Activated T-helper 17 cell treated with anti-CD3 and anti-CD28 coated beads, Interleukin-2, amount 50 U/mL, for 72 hours (primary cell): ENCODE results near the gene SSBP4. TPM values are rescaled to one million over a fixed set of nuclear protein-coding genes. Genes with fewer than 3 reads are reported as not detected.

Experiments
- ATAC-seq: fragments of 150-1000 bp; cut with Tn5 transposase; replicated peaks from 2 replicates; pipeline ENCODE4 v1.10.0; 2021; ENCODE audit warnings: mild to moderate bottlenecking, moderate library complexity
- H3K27ac Mint-ChIP-seq: one replicate; pipeline ENCODE4 v1.8.0; 2022; ENCODE audit warnings: mixed read lengths
- H3K27me3 Mint-ChIP-seq: one replicate; pipeline ENCODE4 v1.8.0; 2022; ENCODE audit warnings: mixed read lengths
- H3K36me3 Mint-ChIP-seq: one replicate; pipeline ENCODE4 v1.8.0; 2022; ENCODE audit warnings: low read depth, mild to moderate bottlenecking, mixed read lengths
- H3K4me1 Mint-ChIP-seq: one replicate; pipeline ENCODE4 v1.8.0; 2022; ENCODE audit warnings: mixed read lengths
- H3K4me3 Mint-ChIP-seq: one replicate; pipeline ENCODE4 v1.8.0; 2022; ENCODE audit warnings: mild to moderate bottlenecking, mixed read lengths
- H3K9me3 Mint-ChIP-seq: one replicate; pipeline ENCODE4 v1.8.0; 2022; ENCODE audit warnings: mixed read lengths
- total RNA-seq, 2 donors: library from RNA; stranded (reverse); gene quantifications; one replicate each; pipeline ENCODE4 v1.2.3, GENCODE V29; 2022

SSBP4 gene
- total RNA-seq, 2 donors from 2014 or later = 73.8 to 169 TPM

- no peak overlapping the region for H3K4me3 Mint-ChIP-seq
- H3K9me3 Mint-ChIP-seq = no peaks in the 10 kb centered on the region
- H3K36me3 Mint-ChIP-seq = peaks cover 20% of the 10 kb centered on the region
- H3K4me1 Mint-ChIP-seq = peaks cover 5% of the 10 kb centered on the region
- no peak overlapping the region for H3K27ac Mint-ChIP-seq
- ATAC-seq = no peak
- H3K27me3 Mint-ChIP-seq = no peaks in the 10 kb centered on the region
Measured at GRCh38 chr19:18430417-18431144, 11.4 kb downstream of the SSBP4 start.

GRCh38 chr19:18431351-18432197 is 12.4 kb downstream of the SSBP4 start:
- no peak for ATAC-seq
- peaks cover 20% of the 10 kb centered on the region for H3K36me3 Mint-ChIP-seq
- H3K27ac Mint-ChIP-seq = no peak overlapping the region
- no peaks in the 10 kb centered on the region for H3K27me3 Mint-ChIP-seq
- H3K4me3 Mint-ChIP-seq = no peak overlapping the region
- no peaks in the 10 kb centered on the region for H3K9me3 Mint-ChIP-seq
- H3K4me1 Mint-ChIP-seq = no peaks in the 10 kb centered on the region

- no peaks in the 10 kb centered on the region for H3K27me3 Mint-ChIP-seq
- H3K36me3 Mint-ChIP-seq = peaks cover 20% of the 10 kb centered on the region
- no peaks in the 10 kb centered on the region for H3K4me1 Mint-ChIP-seq
- H3K4me3 Mint-ChIP-seq = peak overlapping the region; percentile 30
- ATAC-seq = no peak
- no peaks in the 10 kb centered on the region for H3K9me3 Mint-ChIP-seq
- H3K27ac Mint-ChIP-seq = no peak overlapping the region
Measured at GRCh38 chr19:18432275-18433014, 13.2 kb downstream of the SSBP4 start.

GRCh38 chr19:18433015-18433691 is 14.0 kb downstream of the SSBP4 start:
- Mint-ChIP-seq H3K27me3 (no peaks in the 10 kb centered on the region), H3K4me3 (peak overlapping the region; percentile 30), H3K36me3 (peaks cover 20% of the 10 kb centered on the region), H3K27ac (no peak overlapping the region), H3K4me1 (no peaks in the 10 kb centered on the region), H3K9me3 (no peaks in the 10 kb centered on the region)
- no peak for ATAC-seq

- no peaks in the 10 kb centered on the region for H3K9me3 Mint-ChIP-seq
- H3K4me1 Mint-ChIP-seq = no peaks in the 10 kb centered on the region
- no peak for ATAC-seq
- H3K27ac Mint-ChIP-seq = no peak overlapping the region
- peaks cover 20% of the 10 kb centered on the region for H3K36me3 Mint-ChIP-seq
- no peaks in the 10 kb centered on the region for H3K27me3 Mint-ChIP-seq
- peak overlapping the region; percentile 59 for H3K4me3 Mint-ChIP-seq
Measured at GRCh38 chr19:18433735-18434398, 14.7 kb downstream of the SSBP4 start.

- Mint-ChIP-seq H3K9me3 (no peaks in the 10 kb centered on the region), H3K36me3 (peaks cover 20% of the 10 kb centered on the region), H3K27me3 (no peaks in the 10 kb centered on the region), H3K27ac (no peak overlapping the region), H3K4me3 (peak overlapping the region; percentile 59), H3K4me1 (no peaks in the 10 kb centered on the region)
- ATAC-seq = no peak
Measured at GRCh38 chr19:18434411-18435175, 15.4 kb downstream of the SSBP4 start.

GRCh38 chr19:18435178-18435841 is 16.1 kb downstream of the SSBP4 start:
- Mint-ChIP-seq H3K36me3 (peaks cover 20% of the 10 kb centered on the region), H3K4me3 (no peak overlapping the region), H3K27me3 (no peaks in the 10 kb centered on the region), H3K4me1 (no peaks in the 10 kb centered on the region), H3K9me3 (no peaks in the 10 kb centered on the region), H3K27ac (no peak overlapping the region)
- no peak for ATAC-seq

GRCh38 chr19:18435842-18436670 is 16.9 kb downstream of the SSBP4 start:
- H3K27ac Mint-ChIP-seq = no peak overlapping the region
- no peak for ATAC-seq

GRCh38 chr19:18436671-18437490 is 17.7 kb downstream of the SSBP4 start:
- Mint-ChIP-seq H3K4me1 (no peaks in the 10 kb centered on the region), H3K27me3 (no peaks in the 10 kb centered on the region), H3K36me3 (peaks cover 18% of the 10 kb centered on the region), H3K9me3 (no peaks in the 10 kb centered on the region), H3K4me3 (peak overlapping the region; percentile 65), H3K27ac (no peak overlapping the region)
- ATAC-seq = peak; percentile 51

More at GRCh38 chr19:18435842-18436670, 16.9 kb downstream of the SSBP4 start:
- Mint-ChIP-seq H3K27me3 (no peaks in the 10 kb centered on the region), H3K4me1 (no peaks in the 10 kb centered on the region), H3K9me3 (no peaks in the 10 kb centered on the region), H3K4me3 (peak overlapping the region; percentile 65), H3K36me3 (peaks cover 20% of the 10 kb centered on the region)

- H3K36me3 Mint-ChIP-seq = peaks cover 20% of the 10 kb centered on the region
- peaks cover 7% of the 10 kb centered on the region for H3K4me1 Mint-ChIP-seq
- ATAC-seq = peak; percentile 31
- H3K4me3 Mint-ChIP-seq = peak within 1 kb of the TSS; percentile 65
- no peaks in the 10 kb centered on the region for H3K27me3 Mint-ChIP-seq
- H3K27ac Mint-ChIP-seq = no peak within 1 kb of the TSS
- peaks cover 5% of the 10 kb centered on the region for H3K9me3 Mint-ChIP-seq
Measured at GRCh38 chr19:18437491-18438330, 18.5 kb downstream of the SSBP4 start, which contains the start of gene ISYNA1. Gene ISYNA1, minus strand, starts transcription at chr19:18438133. Its CDS starts 154 bp downstream, at chr19:18437979.
